CD4-positive, alpha-beta T cell (primary cell): ENCODE data around the gene VGF. TPM values are rescaled to one million over a fixed set of nuclear protein-coding genes. Genes with fewer than 3 reads are reported as not detected.

Source experiments
- ATAC-seq: fragments of 200-7000 bp; cut with Tn5 transposase; one replicate; pipeline ENCODE4 v1.10.0; 2022; ENCODE audit warnings: mild to moderate bottlenecking; ENCODE audit not compliant: poor library complexity
- CTCF ChIA-PET: fragments of 350-600 bp; sonication (Branson Sonifier 250); formaldehyde crosslinking; loops from one replicate; lab custom pipeline; 2021; ENCODE audit warnings: antibody characterized with exemption, inconsistent platforms; lab: Charles Lee
- POLR2A ChIA-PET: fragments of 350-600 bp; sonication (Branson Sonifier 250); formaldehyde crosslinking; loops from one replicate; lab custom pipeline; 2021; ENCODE audit warnings: antibody characterized with exemption, inconsistent platforms; lab: Charles Lee
- DNase-seq, 14 experiments: peaks; one replicate each; pipeline ENCODE4 v3.0.0-alpha.2; 2013 to 2020; ENCODE audit warnings: mixed read lengths in 2 of 14
- H3K27ac ChIP-seq, 2 donors: one replicate each; pipeline versions ENCODE4 v1.5.1 to v1.7.0; 2013; ENCODE audit warnings: low read length in 2 of 2, low read depth in 1 of 2, mild to moderate bottlenecking in 1 of 2
- H3K27me3 ChIP-seq, 2 experiments: 1 replicate in 1 of 2; 2 replicates in 1 of 2; pipeline versions ENCODE4 v1.6.1 to v1.7.0; 2013; ENCODE audit warnings: low read length in 2 of 2, control low read depth in 1 of 2, mild to moderate bottlenecking in 1 of 2, moderate library complexity in 1 of 2; ENCODE audit not compliant: insufficient read depth in 2 of 2, control insufficient read depth in 1 of 2
- H3K36me3 ChIP-seq: one replicate; pipeline ENCODE4 v1.6.1; 2013; ENCODE audit warnings: low read length, control low read depth; ENCODE audit not compliant: insufficient read depth
- H3K4me1 ChIP-seq: one replicate; pipeline ENCODE4 v1.6.1; 2013; ENCODE audit warnings: low read length, control low read depth; ENCODE audit not compliant: insufficient read depth
- H3K4me3 ChIP-seq: one replicate; pipeline ENCODE4 v1.5.1; 2013; ENCODE audit warnings: mild to moderate bottlenecking, low read length, moderate library complexity
- H3K9me3 ChIP-seq, 2 experiments: 1 replicate in 1 of 2; 2 replicates in 1 of 2; pipeline versions ENCODE4 v1.6.1 to v1.7.0; 2013; ENCODE audit warnings: low read length in 2 of 2, mild to moderate bottlenecking in 2 of 2, control low read depth in 1 of 2, moderate library complexity in 1 of 2; ENCODE audit not compliant: control insufficient read depth in 1 of 2, insufficient read depth in 1 of 2
- H3K27ac Mint-ChIP-seq: one replicate; pipeline ENCODE4 v1.8.0; 2020; ENCODE audit warnings: mixed read lengths
- H3K27me3 Mint-ChIP-seq: one replicate; pipeline ENCODE4 v1.8.0; 2021; ENCODE audit warnings: mixed read lengths
- H3K36me3 Mint-ChIP-seq: one replicate; pipeline ENCODE4 v1.8.0; 2021; ENCODE audit warnings: low read depth, mixed read lengths
- H3K4me1 Mint-ChIP-seq: one replicate; pipeline ENCODE4 v1.8.0; 2021; ENCODE audit warnings: low read depth, mixed read lengths
- H3K4me3 Mint-ChIP-seq: one replicate; pipeline ENCODE4 v1.8.0; 2020; ENCODE audit warnings: mild to moderate bottlenecking, mixed read lengths
- H3K9me3 Mint-ChIP-seq: one replicate; pipeline ENCODE4 v1.8.0; 2020; ENCODE audit warnings: mixed read lengths
- CTCF ChIP-seq: fragments of 200-600 bp; IDR thresholded peaks from one replicate; pipeline ENCODE4 v1.8.0; 2022; ENCODE audit warnings: antibody characterized with exemption, mild to moderate bottlenecking
- intact Hi-C, 2 experiments: fragments of 100-400 bp; cut with DNase I in 1 of 2; cut with micrococcal nuclease in 1 of 2; formaldehyde crosslinking; loops; one replicate each; pipeline versions ENCODE4 v1.15.1 to v1.9.0; 2023 to 2025; cut with DNase I, micrococcal nuclease
- total RNA-seq, 174 experiments: library from RNA in 2 of 174; stranded (reverse) in 2 of 174; gene quantifications; one replicate each; pipeline ENCODE4 v1.2.3 and lab custom pipeline; 2021 to 2026

Gene VGF
- total RNA-seq, 2 experiments from 2014 or later = not detected

GRCh38 chr7:101170617-101171441 is 5.5 kb upstream of the VGF start:
- H3K9me3 ChIP-seq = peaks cover 0 to 45% of the 10 kb centered on the region in 2 experiments
- TF ChIP-seq CTCF = no peak
- no peak overlapping the region for H3K27ac ChIP-seq
- ATAC-seq = peak; percentile 37
- ChIA-PET POLR2A (interaction anchor here (1.0 kb wide), 1 partner anchor 26 kb away, joined by 3 read pairs; no protein-coding TSS in a partner anchor), CTCF (interaction anchor here (0.7 to 3.8 kb wide), 4 partner anchors 21 to 934 kb away, joined by 3 to 28 read pairs (median 4); no protein-coding TSS in a partner anchor)
- no peaks in the 10 kb centered on the region for H3K9me3 Mint-ChIP-seq
- H3K27me3 ChIP-seq = peaks cover 96 to 98% of the 10 kb centered on the region in 2 experiments
- H3K27ac Mint-ChIP-seq = no peak overlapping the region
- H3K4me1 ChIP-seq = peaks cover 69% of the 10 kb centered on the region
- H3K4me1 Mint-ChIP-seq = peaks cover 66% of the 10 kb centered on the region
- H3K4me3 ChIP-seq = no peak overlapping the region
- H3K4me3 Mint-ChIP-seq = peak overlapping the region; percentile 36
- no peaks in the 10 kb centered on the region for H3K36me3 ChIP-seq
- intact Hi-C loops = no loop called here
- peak in 2 of 14 experiments; percentile 51 to 58 for DNase-seq
- no peaks in the 10 kb centered on the region for H3K36me3 Mint-ChIP-seq
- H3K27me3 Mint-ChIP-seq = peaks cover 93% of the 10 kb centered on the region

DNA sequence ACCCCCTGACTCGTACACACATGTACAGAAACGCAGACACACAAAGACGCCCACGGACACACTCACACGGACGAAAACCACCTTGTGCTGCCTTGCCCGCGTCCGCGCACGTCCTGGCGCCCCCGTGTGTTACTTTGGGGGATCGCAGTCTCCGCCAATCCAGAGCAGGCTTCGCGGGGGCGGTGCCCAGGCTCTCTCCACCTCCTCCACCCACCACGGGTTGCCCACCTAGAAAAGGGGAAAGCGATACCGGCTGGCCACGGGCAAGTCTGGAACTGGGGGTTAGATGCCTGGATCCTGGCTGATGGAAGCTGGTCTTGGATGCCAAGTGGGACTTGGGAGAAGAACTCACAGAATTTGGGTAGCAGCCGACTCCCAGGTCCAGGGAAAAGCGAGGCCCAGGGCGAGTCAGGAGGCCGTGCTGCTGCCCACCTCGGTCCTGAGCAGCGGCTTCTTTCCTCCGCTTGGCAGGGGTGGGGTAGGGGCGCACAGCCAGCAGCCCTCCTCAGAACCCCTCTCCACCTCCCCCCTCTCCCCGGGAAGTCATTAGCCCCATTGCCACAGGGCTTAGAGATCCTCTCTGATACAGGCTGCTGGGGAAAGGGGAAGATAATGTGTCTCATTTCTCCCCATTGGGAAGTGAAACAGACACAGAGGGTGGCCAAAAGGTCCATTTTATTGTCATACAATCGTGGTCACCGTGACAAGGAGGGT is 4.6 kb upstream of the VGF start:
- no peaks in the 10 kb centered on the region for H3K36me3 Mint-ChIP-seq
- peaks cover 92 to 96% of the 10 kb centered on the region in 2 experiments for H3K27me3 ChIP-seq
- CTCF ChIA-PET = interaction anchor here (1.6 to 3.8 kb wide), 3 partner anchors 22 to 92 kb away, joined by 4 to 28 read pairs (median 5); no protein-coding TSS in a partner anchor
- no peak overlapping the region for H3K27ac ChIP-seq
- H3K9me3 Mint-ChIP-seq = no peaks in the 10 kb centered on the region
- peak overlapping the region; percentile 64 for H3K4me3 Mint-ChIP-seq
- TF ChIP-seq CTCF = peak; percentile 93
- peaks cover 93% of the 10 kb centered on the region for H3K27me3 Mint-ChIP-seq
- H3K36me3 ChIP-seq = no peaks in the 10 kb centered on the region
- H3K4me1 ChIP-seq = peaks cover 77% of the 10 kb centered on the region
- POLR2A ChIA-PET = interaction anchor here (1.0 kb wide), 1 partner anchor 26 kb away, joined by 3 read pairs; no protein-coding TSS in a partner anchor
- H3K9me3 ChIP-seq = peaks cover 0 to 52% of the 10 kb centered on the region in 2 experiments
- DNase-seq (peak; percentile 61 to 87 (median 77)), ATAC-seq (peak; percentile 52)
- H3K4me1 Mint-ChIP-seq = peaks cover 75% of the 10 kb centered on the region
- H3K4me3 ChIP-seq = no peak overlapping the region
- intact Hi-C loops = loop anchor here (1.0 to 5.0 kb wide), 4 partner anchors 25 to 283 kb away; partner anchors contain the start of gene UFSP1 (in 1 of the 2)
- H3K27ac Mint-ChIP-seq = no peak overlapping the region

- Mint-ChIP-seq H3K4me3 (peak overlapping the region; percentile 64), H3K4me1 (peaks cover 75% of the 10 kb centered on the region), H3K27me3 (peaks cover 91% of the 10 kb centered on the region), H3K9me3 (no peaks in the 10 kb centered on the region), H3K27ac (no peak overlapping the region), H3K36me3 (no peaks in the 10 kb centered on the region)
- CTCF ChIA-PET = interaction anchor here (0.6 to 3.8 kb wide), 2 partner anchors 25 to 115 kb away, joined by 3 to 28 read pairs; no protein-coding TSS in a partner anchor
- POLR2A ChIA-PET = no interaction called here
- no peak for TF ChIP-seq CTCF
- Histone ChIP-seq H3K36me3 (no peaks in the 10 kb centered on the region), H3K27ac (no peak overlapping the region), H3K9me3 (peaks cover 0 to 57% of the 10 kb centered on the region in 2 experiments), H3K4me3 (no peak overlapping the region), H3K27me3 (peaks cover 92 to 96% of the 10 kb centered on the region in 2 experiments), H3K4me1 (peaks cover 80% of the 10 kb centered on the region)
- ATAC-seq (no peak), DNase-seq (peak in 1 of 14 experiments; percentile 30)
- intact Hi-C loops = loop anchor here (1.0 to 5.0 kb wide), 4 partner anchors 24 to 282 kb away; partner anchors contain the start of gene UFSP1 (in 1 of the 2)
Measured at GRCh38 chr7:101169110-101169837, 3.9 kb upstream of the VGF start.
